ENCODE data around the gene TAS1R3.

The TAS1R3 gene

DNA sequence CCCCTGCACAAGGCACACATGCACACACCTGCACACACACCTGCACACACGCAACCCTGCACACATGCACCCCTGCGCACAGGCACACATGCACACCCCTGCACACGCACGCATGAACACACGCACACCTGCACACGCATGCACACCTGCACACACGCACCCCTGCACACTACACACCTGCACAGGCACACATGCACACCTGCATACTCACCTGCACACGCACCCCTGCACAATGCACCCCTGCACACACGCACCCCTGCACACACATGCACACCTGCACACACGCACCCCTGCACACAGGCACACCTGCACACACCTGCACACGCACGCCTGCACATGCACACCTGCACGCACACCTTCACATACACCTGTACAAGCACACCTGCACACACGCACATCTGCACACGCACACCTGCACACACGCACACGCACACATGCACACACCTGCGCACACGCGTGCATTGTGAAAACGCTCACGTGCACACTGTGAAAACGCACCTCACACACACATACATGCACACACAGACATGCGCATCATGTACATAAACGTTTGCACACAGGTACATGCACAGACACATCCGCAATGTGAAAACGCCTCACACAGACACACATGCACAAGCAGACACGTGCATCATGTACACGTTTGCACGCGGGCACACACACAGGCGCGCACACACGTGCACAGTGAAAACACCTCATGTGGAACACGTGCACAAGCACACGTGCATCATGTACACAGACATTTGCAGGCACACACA lies 9.9 kb downstream of the TAS1R3 start:
- no peak for DNase-seq (ENCODE audit: low read depth)

DNA sequence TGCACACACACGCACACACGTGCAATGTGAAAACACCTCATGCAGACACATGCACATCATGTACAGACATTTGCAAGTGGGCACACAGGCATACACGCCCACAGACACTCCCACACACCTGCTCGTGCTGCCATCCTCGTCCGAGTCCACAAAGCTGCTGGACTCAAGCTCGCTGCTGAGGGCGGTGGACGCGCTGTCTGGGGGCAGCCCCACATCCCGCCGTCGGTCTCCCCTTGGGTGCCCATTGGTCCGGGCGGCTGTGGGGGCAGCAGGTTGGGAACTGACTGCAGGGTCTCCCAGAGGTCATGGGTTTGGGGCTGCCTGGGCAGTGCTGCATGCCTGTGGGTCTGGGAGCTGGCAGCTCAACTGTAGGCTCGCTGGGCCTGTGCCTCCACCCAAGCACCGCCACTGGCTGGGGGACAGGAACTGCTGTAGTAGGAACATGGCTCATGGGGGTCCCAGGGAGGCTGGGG lies 10.5 kb downstream of the TAS1R3 start:
- no peak for DNase-seq (ENCODE audit: low read depth)

DNA sequence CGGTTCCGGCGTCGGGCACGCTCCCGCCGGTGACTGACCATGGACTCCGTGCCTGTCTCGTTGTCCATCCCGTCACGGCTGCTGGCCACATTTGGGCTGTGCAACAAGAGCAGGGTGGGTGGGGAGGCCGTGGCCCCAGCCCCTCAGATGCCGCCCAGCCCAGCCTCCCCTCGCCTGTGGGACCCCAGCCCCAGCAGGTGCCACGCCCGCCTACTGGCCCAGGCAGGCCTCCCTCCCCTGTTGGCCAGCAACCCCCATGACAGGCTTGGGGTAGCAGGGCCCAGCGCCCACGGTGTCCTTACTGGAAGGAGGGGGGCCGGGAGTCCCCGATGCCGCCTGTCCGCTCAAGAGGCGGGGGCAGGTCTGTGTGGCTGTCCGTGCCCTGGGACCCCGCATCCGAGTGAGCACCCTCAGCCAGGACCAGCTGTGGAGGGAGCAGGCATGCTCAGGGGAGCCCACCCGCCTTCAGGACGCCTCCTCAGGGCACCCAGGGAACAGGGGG lies 11.0 kb downstream of the TAS1R3 start:
- DNase-seq (ENCODE audit: low read depth), result no peak

DNA sequence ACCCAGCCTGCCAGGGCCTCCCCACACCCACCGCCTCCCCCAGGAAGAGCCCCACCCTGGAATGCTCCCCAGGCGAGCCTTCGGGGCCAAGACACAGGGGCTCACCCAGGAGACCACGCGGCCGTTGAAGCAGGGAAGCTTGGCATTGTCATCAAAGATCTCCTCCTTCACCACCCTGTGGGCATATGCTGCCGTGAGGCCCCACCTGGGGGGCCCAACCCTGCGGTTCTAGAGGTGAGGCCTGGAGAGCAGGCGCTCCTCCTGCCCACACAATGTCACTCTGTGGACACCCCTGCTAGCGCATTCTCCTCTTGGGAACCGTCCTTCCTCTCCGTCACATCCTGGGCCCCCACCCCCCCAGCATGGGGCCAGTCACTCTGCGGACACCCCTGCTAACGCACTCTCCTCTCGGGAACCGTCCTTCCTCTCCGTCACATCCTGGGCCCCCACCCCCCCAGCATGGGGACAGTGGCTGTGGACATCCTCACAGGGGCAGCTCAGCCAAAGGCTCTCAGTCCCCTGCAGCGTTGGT lies 11.6 kb downstream of the TAS1R3 start:
- DNase-seq (ENCODE audit: low read depth), result no peak

DNA sequence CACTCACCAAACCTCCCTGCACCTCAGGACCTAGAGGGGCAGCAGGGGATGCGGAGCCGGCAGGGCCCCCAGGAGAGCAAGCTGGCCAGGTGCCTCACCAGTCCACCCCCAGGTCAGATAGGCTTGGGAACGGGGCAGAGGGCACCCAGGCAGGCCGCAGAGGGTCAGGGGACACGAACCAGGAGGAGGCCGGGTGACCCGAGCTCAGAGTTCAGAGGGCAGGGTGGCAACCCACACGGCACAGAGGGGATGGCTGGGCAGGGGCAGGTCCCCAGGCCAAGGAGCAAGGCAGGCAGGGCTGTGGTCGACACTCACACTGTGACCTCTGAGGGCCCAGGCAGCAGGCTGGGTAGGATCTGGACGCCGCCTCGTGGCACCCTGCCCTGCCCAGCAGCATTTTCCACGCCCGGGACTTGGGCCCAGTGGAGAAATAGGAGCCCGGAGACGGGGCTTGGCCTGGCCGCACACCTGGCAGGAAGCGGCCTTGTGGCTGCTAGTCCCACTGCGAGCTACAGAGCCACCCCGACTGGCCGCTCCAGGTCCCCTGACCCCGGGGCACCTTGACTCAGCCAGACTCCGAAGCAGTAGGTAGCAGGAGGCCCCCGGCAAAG lies 12.8 kb downstream of the TAS1R3 start:
- no peak for DNase-seq (ENCODE audit: low read depth)

DNA sequence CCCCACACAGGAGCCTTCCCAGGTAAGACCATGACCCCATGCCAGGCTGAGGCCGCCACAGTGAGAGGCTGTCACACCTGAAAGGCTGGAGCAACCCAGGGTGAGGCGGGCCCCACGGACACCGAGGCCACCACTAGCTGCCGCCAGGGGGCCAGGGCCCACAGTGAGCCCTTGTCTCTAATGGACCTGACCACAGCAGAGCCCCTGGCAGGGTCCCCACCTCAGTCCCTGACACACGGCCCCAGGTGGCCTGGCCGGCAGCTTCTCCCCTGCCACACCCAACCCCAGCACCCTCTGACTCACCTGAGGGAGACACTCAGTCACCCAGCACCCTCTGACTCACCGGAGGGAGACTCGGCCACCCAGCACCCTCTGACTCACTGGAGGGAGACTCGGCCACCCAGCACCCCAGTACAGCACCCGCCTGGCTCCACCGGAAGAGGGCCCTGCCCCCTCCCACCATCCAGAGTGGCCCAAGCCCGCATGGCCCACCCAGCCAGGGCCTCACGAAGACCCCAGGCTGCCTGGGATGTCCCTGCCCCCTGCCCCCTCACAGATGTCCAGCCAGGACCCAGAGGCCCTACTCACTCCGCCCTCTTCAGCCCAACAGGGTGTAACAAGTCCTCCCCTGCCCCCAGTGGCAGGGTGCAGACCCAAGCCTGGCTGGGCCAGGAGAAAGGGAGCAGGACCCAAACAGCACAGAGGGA lies 13.7 kb downstream of the TAS1R3 start:
- peak; percentile 30 for DNase-seq (ENCODE audit: low read depth)

DNA sequence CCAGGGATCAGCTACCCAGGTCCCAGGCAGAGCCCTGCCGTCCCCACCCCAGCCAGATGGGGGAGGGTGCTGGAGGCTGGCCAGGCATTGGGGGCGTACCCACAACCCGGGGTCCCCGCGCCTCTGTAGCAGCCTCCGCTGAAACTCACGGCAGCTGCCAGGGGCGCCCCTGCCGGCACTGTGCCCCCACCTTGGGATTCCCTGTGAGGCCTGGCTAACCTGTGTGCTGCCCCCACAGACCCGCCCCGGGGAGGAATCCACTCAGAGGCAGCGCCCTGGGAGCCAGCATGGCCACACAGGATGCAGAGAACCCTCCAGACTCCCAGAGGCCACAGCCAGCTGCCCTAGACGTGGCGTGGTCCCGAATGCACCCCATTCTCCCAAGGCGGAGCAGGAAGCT lies 14.3 kb downstream of the TAS1R3 start:
- no peak for DNase-seq (ENCODE audit: low read depth)

DNA sequence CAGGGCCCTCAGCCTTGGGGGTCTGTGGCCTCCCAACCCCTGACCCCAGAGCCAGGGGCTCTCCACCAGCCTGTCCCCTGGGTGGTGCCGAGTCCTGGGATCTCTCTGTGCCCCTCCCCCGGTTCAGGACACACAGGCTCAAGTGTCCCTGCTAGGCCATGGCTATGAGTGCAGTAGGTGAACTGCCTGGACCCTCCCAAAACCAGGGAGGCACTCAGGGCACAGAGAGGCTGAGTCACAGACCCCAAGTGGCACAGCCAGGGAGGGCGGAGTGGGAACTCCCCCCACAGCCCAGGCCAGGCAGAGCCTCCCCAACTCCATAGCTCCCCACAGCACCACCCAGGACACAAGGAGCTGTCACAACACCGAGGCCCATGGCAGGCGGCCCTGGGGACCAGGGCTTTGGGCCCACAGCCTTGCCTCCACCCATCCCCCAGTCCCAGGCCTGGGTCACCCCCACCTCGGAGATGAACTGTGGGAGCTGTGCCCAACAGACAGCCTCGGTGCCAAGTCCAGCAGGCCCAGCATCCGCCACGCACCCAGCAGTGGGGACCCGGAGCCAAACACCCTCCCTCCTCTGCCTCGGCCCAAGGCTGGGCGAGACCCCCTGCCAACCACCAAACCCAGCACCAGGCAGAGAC lies 14.9 kb downstream of the TAS1R3 start:
- DNase-seq (ENCODE audit: low read depth), result no peak

DNA sequence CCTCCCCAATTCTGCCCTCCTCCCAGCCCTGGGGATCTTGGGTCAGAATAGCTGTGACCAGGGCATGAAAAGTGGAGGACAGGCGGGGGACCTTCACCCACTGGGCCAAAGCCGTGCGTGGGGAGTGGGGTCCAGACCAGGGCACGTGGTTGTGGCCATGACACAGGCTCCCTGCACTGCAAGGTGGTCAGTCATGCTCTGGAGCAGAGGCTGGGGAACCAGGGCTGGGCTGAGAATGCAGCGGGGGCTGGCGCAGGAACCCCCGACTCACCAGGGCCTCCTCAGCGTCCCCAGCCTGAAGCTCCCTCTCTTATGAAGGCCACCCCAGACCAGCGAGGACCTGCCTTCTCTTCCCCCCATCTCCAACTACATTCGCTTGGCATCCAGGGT lies 15.4 kb downstream of the TAS1R3 start:
- no peak for DNase-seq (ENCODE audit: low read depth)

DNA sequence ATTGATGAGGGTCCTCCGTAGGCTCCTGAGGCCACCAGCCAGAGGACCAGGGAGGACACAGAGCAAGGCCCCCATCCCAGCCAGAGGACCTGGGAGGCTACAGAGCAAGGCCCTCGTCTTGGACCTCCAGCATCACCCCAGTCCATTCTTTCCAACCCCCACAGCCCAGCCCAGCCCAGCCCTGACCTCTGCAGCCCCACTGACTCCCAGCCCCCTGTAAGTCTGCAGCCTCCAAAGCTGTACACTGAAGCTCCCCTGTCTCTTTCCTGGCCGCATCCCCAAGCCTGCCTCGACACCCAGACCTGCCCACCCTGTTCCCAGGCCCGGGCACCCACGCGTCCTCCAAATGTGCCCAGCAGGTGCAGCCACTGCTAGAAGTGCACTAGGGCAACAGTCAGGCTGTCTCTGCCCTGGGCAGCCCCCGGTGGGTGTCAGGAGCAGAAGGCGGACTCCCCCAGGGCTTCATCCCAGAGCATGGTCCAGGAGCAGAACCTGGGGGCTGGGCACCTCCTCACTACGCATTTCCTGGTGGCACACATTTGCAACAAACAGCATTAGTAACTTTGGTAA lies 16.0 kb downstream of the TAS1R3 start:
- DNase-seq (ENCODE audit: low read depth), result no peak

DNA sequence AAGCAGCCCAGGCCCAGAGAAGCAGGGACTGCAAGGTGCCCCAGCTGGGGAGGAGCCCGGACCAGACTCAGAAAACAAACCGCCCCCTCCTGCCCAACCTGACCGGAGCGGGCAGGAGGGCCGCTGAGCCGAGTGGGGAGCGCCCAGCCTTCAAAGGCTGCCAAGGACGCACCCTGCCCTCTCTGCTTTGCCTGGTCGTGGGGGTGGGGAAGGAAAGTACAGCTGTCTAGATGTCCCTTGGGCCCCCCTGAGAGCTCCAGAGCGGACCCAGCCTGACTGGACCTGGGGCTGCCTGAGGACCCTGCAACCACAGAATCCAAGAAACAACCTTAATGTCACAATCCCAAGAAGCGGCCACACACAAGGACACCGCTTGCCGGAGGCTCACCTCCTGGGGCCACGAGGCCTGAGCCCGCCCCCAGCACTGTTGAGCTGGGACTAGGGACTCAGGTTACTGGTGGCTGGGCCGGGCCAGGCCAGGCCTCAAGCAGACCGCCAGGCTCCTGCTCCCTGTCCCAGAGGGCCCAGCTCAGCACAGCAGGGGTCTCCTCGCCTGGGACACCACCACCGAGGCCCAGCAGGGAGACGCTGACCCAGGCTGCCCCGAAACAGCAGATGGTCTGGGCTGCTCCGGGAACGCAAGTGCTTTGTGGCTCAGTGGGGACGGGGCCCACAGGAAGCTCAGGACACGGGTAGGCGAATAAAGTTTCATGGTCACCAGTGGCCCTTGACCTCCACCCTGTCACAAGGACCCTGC lies 16.8 kb downstream of the TAS1R3 start:
- no peak for DNase-seq (ENCODE audit: low read depth)

DNA sequence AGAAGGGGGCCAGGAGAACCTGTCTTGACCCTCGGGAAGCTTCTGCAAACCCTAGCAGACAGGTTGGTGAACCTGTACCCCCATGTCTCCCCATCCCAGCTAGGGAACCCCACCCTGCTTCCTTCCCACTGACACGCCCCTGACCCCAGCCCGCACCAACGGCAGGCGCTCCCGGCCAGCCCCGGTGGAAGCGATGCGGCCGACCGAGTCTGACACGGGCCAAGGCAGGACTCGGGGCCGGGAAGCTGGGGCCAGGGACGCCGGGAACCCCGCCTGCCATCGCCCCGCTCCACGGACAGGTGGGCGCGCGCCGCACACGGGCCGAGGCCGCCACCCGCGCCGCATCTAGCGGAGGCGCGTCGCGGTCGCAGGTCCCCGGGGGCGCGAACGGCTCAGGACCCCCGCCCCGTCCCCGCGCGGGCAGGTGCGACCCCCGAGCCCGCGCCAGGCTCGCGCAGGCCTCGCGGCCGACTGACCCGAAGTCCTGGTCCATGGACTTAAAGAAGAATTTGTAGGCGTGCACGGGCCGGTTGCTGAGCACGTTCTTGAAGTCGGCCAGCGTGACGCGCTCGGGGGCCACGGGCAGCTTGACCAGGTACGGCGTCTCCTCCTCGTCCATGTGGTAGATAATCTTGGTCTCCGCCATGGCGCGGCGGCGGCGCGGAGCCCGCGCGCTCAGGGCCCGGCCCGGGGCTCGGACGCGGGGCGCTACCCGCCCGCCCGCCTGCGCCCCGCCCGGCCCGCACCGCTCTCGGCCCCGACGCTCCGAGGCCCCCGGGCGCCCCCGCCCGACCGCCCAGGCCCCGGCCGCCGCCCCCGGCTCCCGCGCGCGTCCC lies 17.6 kb downstream of the TAS1R3 start:
- no peak for DNase-seq (ENCODE audit: low read depth)

DNA sequence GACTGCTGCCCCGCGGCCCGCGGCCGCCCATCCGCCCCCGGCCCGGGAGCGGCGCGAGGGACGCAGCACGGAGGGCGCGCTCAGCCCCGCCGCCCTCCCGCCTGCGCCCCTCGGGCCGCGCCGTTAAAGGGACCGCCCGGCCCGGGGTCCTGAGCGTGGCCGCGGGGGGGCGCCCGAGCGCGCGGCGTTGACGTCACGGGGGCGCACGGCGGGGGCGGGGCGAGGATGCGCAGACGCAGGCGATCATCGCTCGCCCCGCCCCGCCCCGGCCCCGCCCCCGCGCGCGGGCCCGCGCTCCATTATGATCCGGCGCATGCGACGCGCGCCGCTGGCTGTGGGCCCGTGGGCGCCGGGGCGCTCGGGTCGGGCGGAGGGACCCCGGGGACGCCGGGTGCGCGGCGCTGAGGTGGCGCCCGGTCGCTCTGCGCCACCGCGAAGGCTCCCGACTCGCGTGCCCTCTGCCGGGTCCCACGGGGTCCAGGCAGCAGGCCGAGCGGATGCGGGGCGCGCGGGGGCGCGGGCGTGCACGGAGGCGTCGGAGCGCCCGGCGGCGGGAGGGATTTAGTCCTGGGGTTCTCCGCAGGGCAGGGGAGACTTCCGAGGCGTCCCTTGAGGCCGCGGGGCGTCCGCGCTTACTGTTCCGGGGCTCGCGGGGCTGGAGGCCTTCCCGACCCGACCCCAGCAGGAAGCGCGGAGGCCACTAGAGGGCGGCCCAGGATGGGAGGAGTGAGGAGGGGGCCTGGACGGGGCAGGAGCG lies 18.4 kb downstream of the TAS1R3 start, which contains the start of gene DVL1:
Gene DVL1, minus strand, starts transcription at position 163 of the 757 bp plus-strand sequence. CDS start 353 bp downstream, outside the sequence.
- peak; percentile 38 for DNase-seq (ENCODE audit: low read depth)

DNA sequence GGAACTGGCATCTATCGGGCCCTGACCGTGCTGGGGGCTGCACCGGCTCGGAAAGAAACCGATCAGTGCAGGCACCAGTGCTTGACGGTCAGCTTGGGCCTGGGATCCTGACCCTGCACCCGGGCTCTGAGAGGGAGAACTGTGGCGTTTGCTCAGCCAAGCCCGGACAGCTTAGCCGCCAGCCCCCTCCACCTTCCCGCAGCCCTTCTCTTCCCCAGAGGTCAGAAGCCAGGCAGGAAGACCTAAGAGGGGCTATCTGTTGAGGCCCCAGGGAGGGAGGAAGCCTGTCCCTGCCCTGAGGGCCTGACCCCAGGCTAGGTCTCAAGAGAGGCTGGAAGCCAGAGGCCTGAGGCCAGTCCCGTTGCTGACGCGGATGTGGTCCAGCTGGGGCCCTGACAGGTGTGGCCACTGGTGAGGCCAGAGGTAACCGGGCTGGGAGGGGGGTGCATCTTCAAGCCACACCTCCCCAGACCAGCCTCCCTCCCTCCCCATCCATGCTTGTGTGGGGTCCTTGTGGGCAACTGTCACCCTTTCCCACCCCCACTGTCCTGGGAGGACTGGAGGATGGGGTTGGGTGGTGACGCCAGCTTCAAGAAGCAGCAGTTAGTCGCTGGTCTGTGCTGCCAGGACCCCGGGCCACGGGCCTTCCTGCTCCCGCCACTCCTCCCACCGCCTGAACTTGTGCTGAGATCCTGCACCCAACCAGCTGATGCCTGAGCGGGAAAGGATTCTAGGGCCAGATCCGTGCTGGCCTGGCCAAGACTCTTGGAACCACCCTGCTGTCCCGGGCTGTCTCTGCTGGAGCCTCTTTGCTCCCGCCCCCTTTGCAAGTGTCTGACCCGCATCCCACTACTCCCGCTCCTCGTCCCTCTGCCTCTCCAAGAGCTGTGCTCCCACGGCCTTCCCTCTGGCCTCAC lies 20.7 kb downstream of the TAS1R3 start:
- no peak for DNase-seq (ENCODE audit: low read depth)

DNA sequence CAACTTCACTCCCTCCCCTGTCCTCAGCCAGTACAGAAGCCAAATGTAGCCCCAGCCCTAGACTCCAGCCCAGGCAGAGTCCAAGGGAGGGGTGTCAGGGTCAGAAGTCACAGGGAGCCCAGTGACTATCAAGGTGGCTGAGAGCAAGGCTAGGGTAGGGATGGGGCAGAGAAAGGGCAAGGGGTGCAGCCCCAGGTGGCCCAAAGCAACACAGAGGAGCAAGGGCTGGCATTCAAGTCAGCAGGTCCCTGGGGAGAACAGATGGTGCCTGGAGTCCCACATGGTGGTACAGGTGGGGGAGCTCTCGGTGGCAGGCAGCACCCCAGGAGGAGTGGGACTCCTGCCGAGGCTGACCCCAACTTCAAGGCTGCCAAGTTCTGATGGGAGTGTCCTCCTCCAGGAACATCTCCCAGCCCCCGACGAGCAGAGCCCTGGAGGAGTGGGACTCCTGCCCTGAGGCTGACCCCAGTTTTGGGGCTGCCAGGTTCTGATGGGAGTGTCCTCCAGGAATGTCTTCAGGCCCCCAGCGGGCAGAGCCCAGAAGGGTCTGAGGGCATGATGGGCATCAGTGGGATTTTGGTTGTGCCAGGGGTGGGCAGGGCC lies 21.8 kb downstream of the TAS1R3 start:
- no peak for DNase-seq (ENCODE audit: low read depth)

DNA sequence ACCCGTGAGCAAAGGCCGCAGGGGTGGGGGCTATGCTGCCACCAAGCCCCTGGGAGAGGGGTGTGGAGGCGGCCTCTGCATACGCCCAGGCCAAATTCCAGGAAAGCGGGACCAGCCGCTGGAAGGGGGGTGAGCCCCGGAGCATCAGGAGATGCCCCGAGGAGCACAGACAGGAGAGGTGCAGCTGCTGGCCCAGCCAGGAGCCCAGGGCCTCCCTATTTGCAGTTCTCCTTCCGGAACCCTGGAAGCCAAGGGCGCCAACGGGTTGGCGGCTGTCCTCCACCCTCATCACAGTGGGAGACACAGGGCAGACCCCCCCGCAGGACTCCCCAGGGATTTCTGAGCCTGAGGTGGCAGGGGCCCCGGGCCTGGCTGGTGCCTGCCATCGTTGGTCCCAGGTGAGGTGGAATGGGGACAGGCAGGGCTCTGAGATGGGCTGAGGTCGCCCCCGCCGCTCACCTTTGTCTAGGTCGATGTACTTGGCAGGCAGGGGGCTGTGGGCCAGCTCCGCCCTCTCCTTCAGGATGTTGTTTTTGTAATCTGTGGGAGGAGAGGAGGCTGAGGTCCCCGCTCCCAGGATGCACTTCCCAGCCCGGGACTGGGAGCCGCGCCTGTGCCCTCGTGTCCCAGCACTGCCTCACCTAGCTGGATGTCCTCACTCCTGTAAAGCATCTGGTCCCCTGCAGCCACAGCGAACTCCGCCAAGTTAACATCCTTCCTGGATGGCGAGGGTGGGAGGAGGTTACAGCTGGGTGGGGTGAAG lies 22.5 kb downstream of the TAS1R3 start:
- DNase-seq (ENCODE audit: low read depth), result no peak

All from stimulated activated CD8-positive, alpha-beta memory T cell treated with anti-CD3 and anti-CD28 coated beads, Interleukin-7, amount 100 ng/mL, for 24 hours (primary cell).